ENCODE measurements around the gene WASHC4. TPM values are rescaled to one million over a fixed set of nuclear protein-coding genes. Genes with fewer than 3 reads are reported as not detected.

Gene WASHC4
- total RNA-seq, 1 donor from 2014 or later: 57.7 TPM

GRCh38 chr12:105113094-105113493 is 5.6 kb downstream of the WASHC4 start:
- H3K4me1 Mint-ChIP-seq (ENCODE audit: low read depth): peaks cover 48% of the 10 kb centered on the region
- H3K4me3 Mint-ChIP-seq (ENCODE audit: unreplicated experiment): no peak overlapping the region
- no peak for DNase-seq (ENCODE audit: low spot score)
- TF ChIP-seq, protein P1, sequence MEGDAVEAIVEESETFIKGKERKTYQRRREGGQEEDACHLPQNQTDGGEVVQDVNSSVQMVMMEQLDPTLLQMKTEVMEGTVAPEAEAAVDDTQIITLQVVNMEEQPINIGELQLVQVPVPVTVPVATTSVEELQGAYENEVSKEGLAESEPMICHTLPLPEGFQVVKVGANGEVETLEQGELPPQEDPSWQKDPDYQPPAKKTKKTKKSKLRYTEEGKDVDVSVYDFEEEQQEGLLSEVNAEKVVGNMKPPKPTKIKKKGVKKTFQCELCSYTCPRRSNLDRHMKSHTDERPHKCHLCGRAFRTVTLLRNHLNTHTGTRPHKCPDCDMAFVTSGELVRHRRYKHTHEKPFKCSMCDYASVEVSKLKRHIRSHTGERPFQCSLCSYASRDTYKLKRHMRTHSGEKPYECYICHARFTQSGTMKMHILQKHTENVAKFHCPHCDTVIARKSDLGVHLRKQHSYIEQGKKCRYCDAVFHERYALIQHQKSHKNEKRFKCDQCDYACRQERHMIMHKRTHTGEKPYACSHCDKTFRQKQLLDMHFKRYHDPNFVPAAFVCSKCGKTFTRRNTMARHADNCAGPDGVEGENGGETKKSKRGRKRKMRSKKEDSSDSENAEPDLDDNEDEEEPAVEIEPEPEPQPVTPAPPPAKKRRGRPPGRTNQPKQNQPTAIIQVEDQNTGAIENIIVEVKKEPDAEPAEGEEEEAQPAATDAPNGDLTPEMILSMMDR (IDR thresholded peaks at IDR 0.05): no peak
- H3K27ac Mint-ChIP-seq (ENCODE audit: unreplicated experiment): peak overlapping the region; percentile 17
- no peaks in the 10 kb centered on the region for H3K27me3 Mint-ChIP-seq (ENCODE audit: low read depth)
- H3K36me3 Mint-ChIP-seq (ENCODE audit: low read depth): peaks cover 27% of the 10 kb centered on the region
- H3K9me3 Mint-ChIP-seq (ENCODE audit: low read depth): peaks cover 10% of the 10 kb centered on the region

GRCh38 chr12:105116969-105117368 is 9.4 kb downstream of the WASHC4 start:
- TF ChIP-seq, protein P1 (IDR thresholded peaks at IDR 0.05): no peak
- H3K4me3 Mint-ChIP-seq (ENCODE audit: unreplicated experiment): no peak overlapping the region
- H3K27me3 Mint-ChIP-seq (ENCODE audit: low read depth): no peaks in the 10 kb centered on the region
- peaks cover 8% of the 10 kb centered on the region for H3K9me3 Mint-ChIP-seq (ENCODE audit: low read depth)
- peaks cover 18% of the 10 kb centered on the region for H3K4me1 Mint-ChIP-seq (ENCODE audit: low read depth)
- DNase-seq (ENCODE audit: low spot score): no peak
- H3K27ac Mint-ChIP-seq (ENCODE audit: unreplicated experiment): no peak overlapping the region
- H3K36me3 Mint-ChIP-seq (ENCODE audit: low read depth): peaks cover 46% of the 10 kb centered on the region

DNA sequence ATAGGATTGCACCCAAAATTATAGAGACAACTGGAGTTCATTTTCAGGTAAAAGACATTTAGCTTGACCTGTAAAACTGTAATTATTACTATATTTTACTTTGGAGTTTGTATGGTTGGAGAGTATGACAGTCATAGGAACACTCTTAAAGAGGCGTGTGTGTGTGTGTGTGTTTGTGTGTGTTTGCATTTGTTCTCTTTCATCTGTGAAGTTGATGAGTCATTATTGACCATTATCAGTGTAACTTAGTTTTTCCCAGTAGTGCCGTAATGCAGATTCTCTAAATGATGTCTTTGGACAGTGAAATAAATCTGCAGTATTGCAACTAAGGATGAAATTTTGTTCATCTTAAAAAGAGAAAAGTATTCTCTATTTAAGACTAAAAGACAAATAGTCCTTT is 13.0 kb downstream of the WASHC4 start:
- DNase-seq (ENCODE audit: low spot score): no peak
- Mint-ChIP-seq H3K4me3 (ENCODE audit: unreplicated experiment) (no peak overlapping the region), H3K9me3 (ENCODE audit: low read depth) (no peaks in the 10 kb centered on the region), H3K27me3 (ENCODE audit: low read depth) (no peaks in the 10 kb centered on the region), H3K4me1 (ENCODE audit: low read depth) (no peaks in the 10 kb centered on the region), H3K27ac (ENCODE audit: unreplicated experiment) (peak overlapping the region; percentile 27), H3K36me3 (ENCODE audit: low read depth) (peaks cover 40% of the 10 kb centered on the region)
- TF ChIP-seq, protein P1 (IDR thresholded peaks at IDR 0.05): no peak

DNA sequence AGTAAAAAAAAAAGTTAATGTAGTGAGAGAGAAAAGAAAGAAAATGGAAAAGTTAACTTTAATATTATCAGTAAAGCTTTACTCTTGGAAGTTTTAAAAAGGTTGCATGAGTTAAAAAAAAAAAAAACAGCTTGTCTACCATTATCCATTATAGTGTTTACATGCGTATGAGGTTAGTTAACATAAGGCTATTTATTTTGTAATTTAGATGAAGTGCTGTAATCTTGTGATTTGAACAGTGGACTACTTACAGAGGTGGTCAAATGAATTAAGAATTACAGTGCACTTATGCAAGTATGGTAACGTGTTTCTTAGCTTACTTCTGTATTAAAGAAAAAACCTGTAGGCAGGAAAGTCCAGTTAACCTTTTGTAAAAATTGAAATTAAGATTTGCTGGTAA is 30.7 kb downstream of the WASHC4 start:
- no peak for DNase-seq (ENCODE audit: low spot score)
- Mint-ChIP-seq H3K4me3 (ENCODE audit: unreplicated experiment) (no peak overlapping the region), H3K27ac (ENCODE audit: unreplicated experiment) (no peak overlapping the region), H3K27me3 (ENCODE audit: low read depth) (no peaks in the 10 kb centered on the region), H3K36me3 (ENCODE audit: low read depth) (peaks cover 36% of the 10 kb centered on the region), H3K9me3 (ENCODE audit: low read depth) (peaks cover 4% of the 10 kb centered on the region), H3K4me1 (ENCODE audit: low read depth) (peaks cover 34% of the 10 kb centered on the region)
- TF ChIP-seq, protein P1 (IDR thresholded peaks at IDR 0.05): no peak

DNA sequence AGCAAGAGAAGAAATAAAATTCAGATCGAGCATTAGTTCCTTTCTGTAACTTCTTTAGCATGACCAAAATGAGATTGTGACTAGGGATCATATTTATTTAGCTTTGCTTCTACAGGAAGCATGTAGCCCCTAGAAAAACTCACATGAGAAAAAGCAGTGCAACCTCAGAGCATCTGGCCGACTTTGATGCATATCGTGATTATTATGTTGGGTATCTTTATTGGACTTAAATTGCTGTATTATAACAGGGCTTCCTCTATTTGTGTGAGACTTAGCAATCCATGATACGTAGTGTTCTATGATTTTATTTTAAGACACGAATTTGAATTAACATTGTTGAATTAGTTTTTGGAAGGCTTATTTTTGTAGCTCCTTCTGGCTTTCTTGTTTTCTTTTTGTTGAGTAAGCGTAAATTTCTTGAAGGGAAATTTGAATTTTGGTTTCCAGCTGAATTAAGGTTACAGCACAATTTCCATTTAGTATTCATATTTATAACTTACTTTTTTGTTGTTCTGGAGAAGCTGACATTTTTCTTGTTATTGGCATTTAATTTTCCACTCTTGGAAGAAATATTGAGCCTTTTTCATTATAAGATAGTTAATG is 33.9 kb downstream of the WASHC4 start:
- no peak overlapping the region for H3K27ac Mint-ChIP-seq (ENCODE audit: unreplicated experiment)
- H3K9me3 Mint-ChIP-seq (ENCODE audit: low read depth): no peaks in the 10 kb centered on the region
- peaks cover 30% of the 10 kb centered on the region for H3K36me3 Mint-ChIP-seq (ENCODE audit: low read depth)
- peaks cover 31% of the 10 kb centered on the region for H3K4me1 Mint-ChIP-seq (ENCODE audit: low read depth)
- TF ChIP-seq, protein P1 (IDR thresholded peaks at IDR 0.05): no peak
- no peaks in the 10 kb centered on the region for H3K27me3 Mint-ChIP-seq (ENCODE audit: low read depth)
- DNase-seq (ENCODE audit: low spot score): no peak
- no peak overlapping the region for H3K4me3 Mint-ChIP-seq (ENCODE audit: unreplicated experiment)
